CD4-positive, alpha-beta T cell treated with Interleukin-4 for 4 hours (primary cell): ENCODE measurements around the gene CHN2.

Experiments used
- DNase-seq: peaks from one replicate; pipeline ENCODE4 v3.0.0-alpha.2; 2020

The CHN2 gene

DNA sequence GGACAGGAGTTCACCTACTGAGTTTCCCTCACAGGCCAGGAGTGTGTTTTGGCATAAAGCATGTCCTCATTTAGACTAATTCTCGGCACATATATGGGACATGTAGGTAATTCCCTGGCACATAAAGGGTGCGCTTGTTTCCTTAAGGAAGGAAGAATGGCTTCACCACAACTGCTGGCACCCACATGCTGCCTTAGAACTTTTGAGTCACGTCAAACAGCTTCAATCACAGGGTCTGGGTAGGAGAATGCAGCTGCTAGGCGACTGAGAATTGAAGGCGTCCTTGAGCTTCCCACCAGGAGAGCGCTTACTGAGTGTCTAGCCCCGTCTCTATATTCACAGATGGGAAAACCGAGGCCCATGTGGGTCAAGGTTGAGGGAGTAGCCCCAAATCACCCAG is 146.1 kb downstream of the CHN2 start:
- no peak for DNase-seq

GRCh38 chr7:29341156-29341555 is 146.6 kb downstream of the CHN2 start:
- no peak for DNase-seq

- DNase-seq, result no peak
Measured at GRCh38 chr7:29342761-29343160, 148.2 kb downstream of the CHN2 start.

- no peak for DNase-seq
Measured at GRCh38 chr7:29343399-29343798, 148.8 kb downstream of the CHN2 start.

GRCh38 chr7:29344334-29344978 is 149.9 kb downstream of the CHN2 start:
- DNase-seq, result no peak

DNA sequence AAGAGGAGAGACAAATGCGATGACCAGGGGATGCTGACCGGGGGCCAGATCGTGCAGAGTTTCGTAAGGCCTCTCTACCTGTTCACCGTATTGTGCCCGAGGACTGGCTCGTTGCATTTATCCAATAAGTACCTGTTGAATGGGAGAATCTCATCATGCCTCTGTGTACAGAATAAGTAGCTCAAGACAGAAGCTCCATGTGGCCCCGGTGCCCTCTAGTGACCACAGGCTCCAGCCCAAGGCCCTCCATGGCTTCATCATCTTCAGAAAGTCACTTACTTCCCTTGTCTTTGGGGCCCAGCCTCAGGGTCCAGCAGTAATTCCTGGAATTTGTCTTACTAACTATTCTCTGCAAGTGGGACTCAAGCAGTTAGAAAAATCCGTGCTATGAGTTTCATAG is 151.0 kb downstream of the CHN2 start:
- no peak for DNase-seq

DNA sequence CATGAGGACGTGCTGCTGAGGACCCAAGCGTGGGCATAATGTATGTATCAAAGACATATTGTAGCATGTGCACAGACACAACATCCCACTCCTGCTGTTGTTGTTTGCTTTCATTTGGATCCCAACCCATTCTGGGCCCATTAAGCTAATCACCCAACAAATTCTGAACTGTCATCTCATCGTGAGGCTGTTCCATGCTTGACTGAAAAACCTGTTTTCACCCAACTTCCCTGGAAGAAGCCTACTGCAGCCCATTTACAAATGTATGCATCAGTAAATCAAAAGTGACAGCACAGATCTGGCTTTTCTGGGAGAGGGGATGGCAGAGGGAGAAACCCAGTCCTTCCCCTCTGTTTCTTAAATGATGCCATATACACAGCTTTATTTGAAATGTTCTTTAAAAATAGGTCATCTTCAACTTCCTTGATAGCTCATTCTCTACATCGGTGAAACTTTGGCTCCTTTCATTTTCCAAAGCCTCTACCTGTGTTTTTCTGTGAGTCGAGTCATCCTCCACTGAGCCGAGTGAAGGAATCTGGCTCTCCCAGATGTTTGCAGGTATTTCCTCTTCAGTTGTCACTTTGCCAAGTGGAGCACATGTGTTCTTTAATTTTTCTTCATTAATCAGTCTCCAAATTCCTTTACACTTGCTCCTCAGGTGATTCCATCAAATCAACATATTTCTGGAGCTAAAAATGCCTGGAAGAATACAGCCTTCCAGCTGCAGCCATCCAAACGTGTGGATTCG is 151.8 kb downstream of the CHN2 start:
- DNase-seq, result no peak

GRCh38 chr7:29349362-29349761 is 154.8 kb downstream of the CHN2 start:
- DNase-seq, result no peak

GRCh38 chr7:29350351-29350750 is 155.8 kb downstream of the CHN2 start:
- no peak for DNase-seq

DNA sequence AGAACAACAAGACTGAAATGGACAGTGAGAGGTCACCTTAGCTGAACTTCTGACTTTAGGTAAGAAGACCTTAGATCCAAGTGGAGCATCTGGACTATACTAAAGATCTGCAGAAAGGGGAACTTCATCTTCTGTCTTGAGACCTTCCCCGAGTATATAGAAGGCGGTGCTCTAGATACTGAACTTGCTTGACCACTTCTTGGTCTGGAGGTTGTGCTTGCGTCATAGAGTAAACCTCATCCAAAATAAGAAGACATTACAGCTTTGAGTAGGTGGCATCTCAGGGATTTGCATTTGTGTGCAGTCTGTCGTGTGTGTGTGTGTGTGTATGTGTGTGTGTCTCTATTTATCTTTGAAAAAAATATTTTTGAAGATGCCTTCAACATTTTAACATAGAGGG is 157.5 kb downstream of the CHN2 start:
- DNase-seq, result no peak

- DNase-seq, result no peak
Measured at GRCh38 chr7:29353810-29354209, 159.2 kb downstream of the CHN2 start.

DNA sequence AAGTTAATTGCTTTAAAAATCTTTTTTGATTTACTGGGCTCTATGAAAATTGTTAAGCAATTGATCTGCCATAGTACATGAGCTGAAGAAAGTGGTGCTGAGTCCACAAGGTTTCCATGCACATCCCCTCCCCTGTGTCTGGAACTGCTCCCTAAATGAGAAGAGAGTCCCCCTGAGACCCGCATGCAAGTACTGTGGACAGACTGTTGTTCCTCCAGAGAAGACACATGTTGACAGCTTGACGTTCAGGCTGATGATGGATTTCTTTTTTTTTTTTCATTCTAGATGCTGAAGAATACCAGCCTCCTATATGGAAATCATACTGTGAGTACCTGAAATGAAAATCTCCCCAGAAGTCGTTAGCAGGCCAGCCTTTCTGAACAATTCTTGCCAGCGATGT is 159.8 kb downstream of the CHN2 start:
- no peak for DNase-seq

GRCh38 chr7:29355388-29355787 is 160.8 kb downstream of the CHN2 start:
- no peak for DNase-seq

- DNase-seq, result no peak
Measured at GRCh38 chr7:29356631-29357030, 162.1 kb downstream of the CHN2 start.

DNA sequence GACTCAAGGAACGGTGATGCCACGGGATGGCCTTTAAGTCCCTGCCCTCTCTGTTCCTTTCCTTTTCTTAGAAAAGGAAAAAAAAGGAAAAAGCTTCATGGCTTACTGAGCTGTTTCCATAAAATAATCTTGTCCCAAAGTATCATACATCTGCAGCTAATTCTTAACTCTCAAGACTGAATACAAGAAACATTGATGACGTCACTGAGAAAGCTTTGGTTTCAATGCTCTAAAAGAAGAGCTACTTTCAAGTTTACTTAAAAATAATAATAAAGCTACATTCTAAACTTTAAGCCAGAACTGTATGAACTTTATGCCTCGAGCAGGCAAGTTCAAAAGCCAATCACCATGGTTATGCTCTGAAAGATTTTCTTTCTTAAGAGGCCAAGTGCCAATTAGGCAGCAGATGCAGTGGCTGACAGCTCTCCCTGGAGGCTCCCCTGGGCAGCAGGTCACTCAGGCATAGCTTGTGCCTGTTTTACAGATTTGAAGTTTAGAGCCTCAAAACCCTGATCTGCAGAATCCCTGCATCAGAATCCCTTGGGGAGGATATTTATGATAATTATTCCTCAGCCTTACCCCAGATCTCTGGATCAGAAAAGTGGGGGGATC is 165.0 kb downstream of the CHN2 start:
- DNase-seq, result no peak

- no peak for DNase-seq
Measured at GRCh38 chr7:29360633-29361625, 166.4 kb downstream of the CHN2 start.

DNA sequence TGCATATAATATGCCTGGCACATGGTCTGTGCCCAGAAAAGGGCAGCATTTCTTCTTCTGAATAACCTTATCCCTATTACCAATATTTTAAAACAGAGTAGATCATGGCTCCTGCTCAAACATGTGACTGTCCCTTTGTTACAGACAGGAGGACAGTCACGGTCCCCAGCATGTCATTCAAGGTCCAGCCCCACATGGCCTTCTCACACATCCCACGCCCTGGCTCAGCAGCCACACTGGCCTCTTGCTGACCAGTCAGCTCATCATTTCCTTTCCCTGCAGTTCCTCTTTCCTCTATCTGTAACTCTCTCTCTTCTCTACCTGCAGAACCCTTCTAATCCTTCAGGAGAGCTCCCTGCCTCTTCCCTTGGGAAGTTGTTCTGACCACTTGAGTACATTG is 167.8 kb downstream of the CHN2 start:
- no peak for DNase-seq

GRCh38 chr7:29363636-29364425 is 169.3 kb downstream of the CHN2 start:
- no peak for DNase-seq

DNA sequence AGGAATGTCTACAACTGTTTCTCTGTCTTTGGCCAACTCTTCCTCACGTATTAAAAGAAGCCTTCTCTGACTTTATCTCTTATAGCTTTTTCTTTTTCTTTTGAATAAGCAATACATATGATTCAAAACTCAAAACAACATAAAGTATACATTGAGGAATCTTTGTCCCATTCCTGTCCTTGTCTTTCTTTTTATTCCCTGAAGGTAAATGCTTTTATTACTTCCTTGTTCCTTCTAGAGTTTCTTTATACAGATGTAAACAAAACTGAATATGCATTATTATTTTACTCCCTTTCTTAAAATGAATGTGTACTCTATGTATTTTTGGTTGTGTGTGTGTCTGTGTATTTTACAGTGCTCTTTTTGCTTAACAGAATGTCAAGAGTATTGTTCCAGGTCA is 170.1 kb downstream of the CHN2 start:
- DNase-seq, result no peak

- DNase-seq, result no peak
Measured at GRCh38 chr7:29365423-29365822, 170.8 kb downstream of the CHN2 start.

DNA sequence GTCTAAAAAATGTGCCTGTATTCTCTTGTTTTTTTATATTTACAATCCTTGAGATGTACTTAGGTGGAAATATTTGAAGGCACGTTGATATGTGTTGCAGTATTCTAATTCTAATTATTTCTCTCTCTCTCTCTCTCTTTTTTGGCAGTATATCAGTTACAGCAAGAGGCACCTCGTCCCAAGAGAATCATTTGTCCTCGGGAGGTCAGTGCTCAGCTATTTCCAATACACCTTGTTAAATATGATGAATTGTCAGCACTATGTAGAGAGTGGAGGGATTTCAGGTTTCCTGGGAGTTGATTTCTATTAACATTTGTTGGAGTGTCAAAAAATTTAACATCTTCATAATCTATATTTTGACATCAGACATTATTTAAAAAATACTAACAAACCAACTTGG is 173.2 kb downstream of the CHN2 start:
- DNase-seq, result no peak

DNA sequence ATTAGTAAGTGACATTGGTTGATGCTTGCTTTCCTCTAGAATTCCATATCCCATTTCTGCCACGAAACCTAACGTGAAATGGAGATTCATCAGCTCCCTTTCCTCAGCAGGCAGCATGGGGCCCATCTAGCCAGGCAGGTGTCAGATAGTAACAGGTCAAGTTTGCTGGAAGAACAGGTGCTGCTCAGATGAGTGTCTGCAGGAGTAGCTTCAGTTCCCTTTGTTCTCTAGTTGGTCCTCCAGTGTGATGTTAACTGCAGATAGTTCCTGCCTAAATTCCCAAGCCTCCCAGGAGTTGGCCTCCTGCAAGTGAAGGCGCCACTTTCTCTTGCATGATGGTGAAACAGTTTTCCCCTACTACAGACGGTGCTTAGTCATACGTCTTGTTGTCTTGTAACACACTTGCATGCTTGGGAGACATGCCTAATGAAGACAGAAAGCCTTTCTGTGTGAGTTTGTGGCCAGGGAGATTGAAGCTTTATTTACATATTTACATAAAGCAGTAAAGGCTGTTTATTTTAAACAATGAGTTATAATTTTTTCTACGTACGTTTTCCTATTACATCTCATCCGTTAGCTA is 175.4 kb downstream of the CHN2 start:
- no peak for DNase-seq
